CD4-positive, alpha-beta T cell treated with Interferon alpha-2 for 1 hour (primary cell): ENCODE results near the gene HIVEP3.

Experiments used
- DNase-seq, 2 donors: peaks; one replicate each; pipeline ENCODE4 v3.0.0-alpha.2; 2020 to 2022

HIVEP3 gene

DNA sequence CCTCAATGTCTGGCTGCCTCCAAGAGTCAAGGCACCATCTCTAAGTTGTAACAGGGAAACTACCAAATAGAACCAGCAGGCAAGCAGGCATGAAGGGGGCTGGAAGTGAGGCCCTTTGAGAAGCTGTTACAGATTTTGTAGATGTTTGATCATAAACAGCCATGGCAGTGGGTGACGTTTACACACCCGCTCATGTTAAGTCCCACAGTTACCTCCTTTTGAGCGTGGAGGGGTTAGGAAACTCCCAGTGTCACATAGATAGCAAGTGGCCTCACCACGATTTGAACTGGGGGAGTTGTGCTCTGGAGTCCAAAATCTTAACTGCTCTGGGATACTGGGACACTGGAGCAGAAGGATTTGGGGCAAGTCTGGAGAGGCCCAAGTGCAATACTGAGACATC is 192.4 kb downstream of the HIVEP3 start:
- no peak for DNase-seq

DNA sequence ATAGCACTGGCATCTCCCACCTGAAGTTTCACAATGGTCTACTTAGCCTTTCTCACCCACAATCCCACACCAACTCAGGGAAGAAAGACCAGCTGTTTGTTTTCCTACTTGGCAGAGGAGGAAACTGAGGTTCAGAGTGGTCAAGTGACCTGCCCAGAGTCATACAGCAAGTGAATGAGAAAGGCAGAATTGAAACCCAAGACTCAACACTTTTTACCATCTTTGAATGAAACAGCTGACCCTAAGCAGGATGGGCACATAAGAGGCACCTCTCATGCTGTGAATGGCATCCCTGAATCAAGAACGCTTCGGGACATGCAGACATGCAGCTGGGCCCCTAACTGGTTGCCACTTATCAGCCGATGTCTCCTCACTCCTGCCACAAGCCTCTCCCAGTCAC is 193.8 kb downstream of the HIVEP3 start:
- no peak for DNase-seq

DNA sequence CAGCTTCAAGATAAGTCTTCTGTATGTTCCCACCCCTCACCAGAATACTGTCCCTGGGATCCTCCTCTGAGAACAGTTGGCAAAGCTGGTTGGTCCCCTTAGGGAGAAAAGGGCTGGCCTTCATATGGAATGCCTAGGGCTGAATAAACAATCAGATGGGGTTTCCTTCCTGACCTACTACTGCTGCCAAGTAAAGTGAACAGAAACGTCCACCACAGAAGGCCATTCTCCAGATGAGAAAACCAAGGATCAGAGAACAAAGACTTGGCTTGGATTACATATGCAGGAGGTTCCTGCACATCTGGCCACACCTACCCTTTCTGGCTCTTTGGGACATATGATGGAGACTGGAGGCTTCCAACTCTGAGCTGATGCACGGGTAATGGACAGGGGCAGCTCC is 194.5 kb downstream of the HIVEP3 start:
- DNase-seq = no peak

DNA sequence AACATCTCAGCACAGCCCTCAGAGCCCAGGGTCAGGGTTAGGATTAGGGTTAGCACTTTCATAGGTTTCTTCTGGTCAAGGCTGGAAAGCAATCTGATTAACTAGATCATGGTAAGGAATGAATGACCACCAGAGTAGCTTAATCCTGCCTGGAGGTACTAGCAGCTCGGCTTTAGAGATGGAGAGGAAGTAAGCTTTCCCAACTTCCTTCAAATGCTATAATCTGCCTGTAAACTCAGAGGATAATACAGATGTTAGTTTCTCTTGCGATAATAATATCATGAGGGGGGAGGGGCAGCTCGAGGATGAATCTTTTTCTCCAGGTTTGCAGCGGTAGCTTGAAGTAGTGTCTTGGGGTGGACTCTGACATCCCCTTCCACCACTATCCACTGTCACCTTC is 194.9 kb downstream of the HIVEP3 start:
- no peak for DNase-seq

DNA sequence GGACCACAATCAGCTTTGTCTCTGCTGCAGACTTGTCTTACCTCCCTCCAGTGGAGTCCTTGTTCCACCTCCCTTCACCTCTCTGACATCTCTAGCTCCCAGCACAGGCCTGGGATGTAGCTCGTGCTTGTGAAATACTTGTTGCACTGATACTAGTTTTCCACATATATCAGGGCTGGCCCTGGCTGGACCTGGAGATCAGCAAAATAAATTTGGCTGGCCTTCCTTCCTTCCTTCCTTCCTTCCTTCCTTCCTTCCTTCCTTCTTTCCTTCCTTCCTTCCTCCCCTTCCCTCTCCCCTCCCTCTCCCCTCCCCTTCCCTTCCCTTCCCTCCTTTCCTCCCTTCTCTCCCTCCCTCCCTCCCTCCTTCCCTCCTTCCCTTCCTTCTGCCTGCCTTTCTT is 196.5 kb downstream of the HIVEP3 start:
- DNase-seq = no peak

DNA sequence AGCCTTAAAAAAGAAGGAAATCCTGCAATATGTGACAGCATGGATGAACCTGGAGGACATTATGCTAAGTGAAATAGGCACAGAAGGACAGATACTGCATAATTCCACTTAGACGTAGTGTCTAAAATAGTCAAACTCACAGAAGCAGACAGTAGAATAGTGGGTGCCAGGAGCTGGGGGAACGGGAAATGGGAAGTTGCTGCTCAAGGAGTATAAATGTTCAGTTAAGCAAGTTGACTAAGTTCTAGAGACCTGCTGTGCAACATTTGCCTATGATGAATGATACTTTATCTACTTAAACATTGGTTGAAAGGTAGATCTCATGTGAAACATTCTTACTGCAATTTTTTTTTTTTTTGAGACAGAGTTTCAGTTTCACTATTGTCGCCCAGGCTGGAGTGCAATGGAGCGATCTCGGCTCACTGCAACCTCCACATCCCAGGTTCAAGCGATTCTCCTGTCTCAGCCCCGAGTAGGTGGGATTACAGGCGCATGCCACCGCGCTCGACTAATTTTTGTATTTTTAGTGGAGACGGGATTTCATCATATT is 197.8 kb downstream of the HIVEP3 start:
- peak in 1 of 2 donors; percentile 30 for DNase-seq

DNA sequence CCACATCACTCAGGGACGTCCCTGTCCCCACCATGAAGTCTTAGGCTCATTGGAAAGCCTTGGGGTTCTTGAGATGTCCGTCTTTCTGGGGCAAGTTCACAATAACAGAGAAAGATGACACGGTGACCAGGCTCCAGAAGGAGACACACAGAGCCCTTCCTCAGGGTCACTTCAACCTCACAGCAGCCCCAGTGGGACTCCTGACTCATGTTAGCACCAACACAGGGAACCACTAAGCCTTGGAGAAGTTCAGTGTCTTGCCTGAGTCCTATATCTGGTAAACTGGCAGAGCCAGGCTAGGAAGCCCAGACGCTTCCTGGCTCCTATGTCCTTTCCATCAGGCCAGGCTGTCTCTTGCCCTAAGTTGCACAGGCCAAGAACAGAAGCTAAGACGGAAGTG is 199.1 kb downstream of the HIVEP3 start:
- no peak for DNase-seq

DNA sequence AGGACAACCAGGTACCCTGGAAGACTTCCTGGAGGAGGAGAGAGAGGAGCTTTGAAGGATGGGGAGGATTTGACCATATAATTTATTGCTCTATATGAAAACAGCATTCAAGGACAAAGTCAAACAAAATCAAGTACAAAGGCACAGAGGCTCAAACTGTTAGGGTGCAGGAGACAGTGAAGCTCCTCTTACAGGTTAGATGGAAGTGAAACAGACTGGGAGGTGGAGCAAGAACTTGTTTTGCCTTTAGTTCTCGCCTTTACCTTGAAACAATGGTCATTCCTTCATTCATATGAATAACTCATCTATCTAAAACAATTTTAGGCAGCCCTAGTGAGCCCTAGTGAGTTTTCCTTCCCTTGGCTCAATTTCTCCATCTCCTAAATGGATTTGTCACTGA is 199.6 kb downstream of the HIVEP3 start:
- no peak for DNase-seq

DNA sequence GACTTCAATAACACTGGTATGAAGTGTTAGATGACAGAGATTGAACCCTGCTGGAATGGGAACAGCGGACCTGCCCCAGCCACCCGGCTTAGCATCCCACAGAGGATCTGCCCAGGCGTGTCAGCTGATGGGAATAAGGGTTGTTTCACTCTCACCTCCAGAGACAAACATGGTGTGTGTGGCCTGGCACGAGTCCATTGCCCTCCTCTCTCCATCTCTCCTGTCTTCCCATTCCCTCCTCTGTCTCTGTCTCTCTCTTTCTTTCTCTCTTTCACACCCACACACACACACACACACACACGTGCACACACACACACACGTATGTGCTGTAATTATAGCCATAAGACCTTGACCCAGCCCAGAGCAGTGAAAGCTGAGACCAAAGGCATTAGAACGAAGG is 200.2 kb downstream of the HIVEP3 start:
- no peak for DNase-seq

DNA sequence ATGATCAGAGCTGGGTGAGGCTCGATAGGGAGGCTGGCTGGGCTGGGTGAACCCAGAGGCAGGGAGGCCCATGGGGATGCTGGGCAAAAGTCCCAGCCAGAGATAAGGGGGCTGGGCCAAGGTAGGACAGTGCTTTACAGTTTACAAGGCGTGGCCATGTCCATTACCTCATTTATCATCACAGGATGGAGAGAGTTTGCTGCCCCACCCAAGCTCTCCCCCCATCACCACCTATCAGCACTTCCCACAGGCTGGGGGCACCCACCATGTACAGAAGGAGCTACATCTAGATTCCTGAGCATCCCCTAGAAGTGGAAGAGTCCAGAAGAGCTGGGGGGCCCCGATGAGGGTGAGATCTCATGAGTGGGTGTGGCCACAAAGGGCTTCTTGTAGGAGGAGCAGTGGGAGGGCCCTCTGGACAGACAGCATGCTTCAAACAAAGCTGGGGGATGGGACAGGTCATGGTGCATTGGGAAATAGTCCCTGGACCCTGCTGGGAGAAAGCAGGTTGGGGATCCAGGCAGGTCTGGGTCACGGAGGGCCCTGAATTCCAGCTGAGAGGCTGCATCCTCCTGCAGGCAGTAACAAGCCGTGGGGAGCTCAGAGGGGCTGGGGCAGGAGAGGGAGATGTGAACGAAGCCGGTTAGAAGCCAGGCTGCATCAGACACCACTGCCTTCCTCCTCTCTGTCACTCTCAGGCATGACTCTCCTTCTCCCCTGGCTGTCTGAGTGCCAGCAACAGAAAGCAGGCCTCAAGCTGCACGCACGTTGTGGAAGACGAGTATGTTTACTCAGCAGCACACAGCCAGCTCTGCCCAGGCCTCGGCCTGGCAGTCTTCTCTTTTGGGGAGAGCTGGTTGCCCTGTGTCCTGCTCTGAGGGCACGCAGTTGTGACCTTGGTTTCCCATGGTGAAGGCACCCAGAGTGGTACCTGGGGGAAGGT is 202.3 kb downstream of the HIVEP3 start:
- no peak for DNase-seq

DNA sequence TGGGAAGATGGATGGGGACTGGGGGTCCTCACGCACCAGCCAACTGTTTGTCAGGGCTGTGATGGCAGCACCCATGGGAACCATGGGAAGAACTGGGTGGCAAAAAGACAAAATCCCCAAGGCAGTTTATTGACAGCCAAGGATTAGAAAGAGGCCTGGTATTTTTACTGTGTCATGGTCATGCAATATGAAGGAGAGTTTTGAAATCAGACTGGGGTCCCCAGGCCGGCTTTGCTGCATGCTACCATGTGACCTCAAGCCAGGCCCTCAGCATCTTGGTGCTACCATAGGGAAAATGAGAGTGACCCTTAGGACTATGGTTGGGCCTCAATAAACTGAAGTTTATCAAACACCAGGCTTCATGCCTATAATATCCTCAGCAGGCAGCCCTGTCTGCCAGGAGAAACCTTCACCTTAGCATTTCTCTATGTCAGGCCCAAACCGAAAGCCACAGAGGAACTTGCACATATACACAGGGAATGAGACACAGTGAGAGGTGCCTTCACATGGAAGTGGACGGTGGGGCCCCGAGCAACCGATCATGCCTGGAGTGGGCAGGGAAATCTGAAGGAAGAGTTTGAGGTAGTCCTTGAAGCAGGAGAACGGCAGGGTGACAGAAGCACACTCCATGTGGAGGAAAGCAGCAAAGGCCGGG is 203.2 kb downstream of the HIVEP3 start:
- DNase-seq = no peak

DNA sequence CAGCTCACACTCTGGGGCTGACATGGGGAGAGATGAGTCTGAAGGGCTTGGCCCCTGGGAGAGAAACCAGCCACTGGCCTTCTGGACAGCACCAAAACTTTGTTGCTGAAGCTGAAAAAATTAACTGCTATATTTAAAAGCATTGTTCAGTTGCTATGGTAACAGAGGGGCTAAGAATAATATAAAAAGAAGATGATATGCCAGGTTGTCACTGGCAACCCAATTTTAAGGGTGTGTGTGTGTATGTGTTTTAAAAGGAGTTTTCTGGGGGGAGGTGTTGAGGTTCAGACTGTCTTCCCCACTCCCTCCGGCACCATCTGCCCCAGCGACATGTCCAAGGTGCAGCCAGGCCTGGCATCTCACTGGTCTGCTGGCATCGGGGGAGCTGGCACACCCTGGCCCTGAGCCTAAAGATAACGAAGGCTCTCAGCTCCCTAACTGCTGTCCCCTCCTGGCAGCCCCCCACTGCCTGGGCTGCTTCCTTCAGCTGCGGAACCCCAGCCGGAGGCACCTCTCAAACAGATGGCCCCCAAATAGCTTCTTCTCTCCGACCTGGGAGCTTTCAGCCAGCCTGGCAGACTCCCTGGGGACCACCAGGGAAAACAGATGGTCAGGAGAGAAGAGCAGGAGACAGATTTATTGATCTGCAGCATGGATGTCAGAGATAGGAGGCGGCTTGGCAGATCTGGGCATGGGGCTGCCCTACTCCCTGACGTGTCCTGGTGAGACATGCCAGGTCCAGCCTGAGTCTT is 203.9 kb downstream of the HIVEP3 start:
- no peak for DNase-seq

DNA sequence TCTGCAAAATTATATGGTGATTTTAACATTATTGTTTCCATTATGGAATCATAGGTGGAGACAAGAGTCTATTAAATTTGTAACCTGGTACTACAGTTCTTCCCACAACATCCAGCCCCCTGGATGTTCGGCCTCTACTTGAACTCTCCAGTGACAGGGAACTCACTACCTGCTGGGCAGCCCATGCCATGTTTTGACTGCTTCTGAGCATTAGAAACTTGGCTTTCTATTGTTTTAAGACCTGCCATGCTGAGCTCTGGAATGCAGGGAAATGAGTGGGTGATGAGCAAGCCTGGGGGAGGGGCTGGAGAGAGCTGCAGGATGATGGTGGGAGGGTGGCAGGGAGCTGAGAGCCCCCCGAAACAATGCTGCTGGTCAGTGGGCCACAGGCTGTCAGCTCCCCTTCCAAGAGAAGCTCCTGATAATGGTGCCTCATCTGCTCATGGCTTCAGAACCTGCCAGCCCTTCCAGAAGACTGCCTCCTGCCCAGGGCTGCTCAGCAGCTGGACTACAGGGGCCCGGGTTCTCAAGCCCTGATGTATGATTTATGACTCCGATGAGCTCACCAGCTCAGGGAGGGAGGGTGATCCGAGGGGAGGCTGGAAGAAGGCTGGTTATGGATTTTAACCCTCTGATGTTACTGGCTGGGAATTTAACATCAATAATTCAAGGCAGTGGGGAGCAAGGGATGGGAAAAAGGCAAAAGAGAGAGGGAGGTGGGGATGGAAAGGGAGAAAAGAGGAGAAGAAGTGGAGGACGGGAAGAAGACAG is 205.0 kb downstream of the HIVEP3 start:
- no peak for DNase-seq

DNA sequence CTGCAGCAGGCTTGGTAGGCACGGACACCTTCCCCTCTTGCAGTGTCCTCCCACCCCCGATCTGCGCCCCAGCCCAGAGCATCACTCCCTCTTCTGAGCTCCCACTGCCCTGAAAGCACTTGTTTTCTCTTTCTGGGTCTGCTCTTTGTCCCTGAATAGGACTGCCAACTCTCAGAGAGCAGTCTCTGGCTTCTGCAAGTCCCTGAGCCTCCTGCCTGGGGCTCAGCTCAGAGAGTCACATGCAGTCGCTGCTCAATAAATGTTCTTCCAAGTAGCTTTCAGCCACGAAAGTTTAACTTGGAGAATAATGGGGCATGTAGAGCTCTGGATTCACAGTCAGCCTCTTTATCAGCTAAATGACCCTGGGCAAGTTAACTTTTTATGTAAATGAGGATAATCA is 205.6 kb downstream of the HIVEP3 start:
- no peak for DNase-seq

DNA sequence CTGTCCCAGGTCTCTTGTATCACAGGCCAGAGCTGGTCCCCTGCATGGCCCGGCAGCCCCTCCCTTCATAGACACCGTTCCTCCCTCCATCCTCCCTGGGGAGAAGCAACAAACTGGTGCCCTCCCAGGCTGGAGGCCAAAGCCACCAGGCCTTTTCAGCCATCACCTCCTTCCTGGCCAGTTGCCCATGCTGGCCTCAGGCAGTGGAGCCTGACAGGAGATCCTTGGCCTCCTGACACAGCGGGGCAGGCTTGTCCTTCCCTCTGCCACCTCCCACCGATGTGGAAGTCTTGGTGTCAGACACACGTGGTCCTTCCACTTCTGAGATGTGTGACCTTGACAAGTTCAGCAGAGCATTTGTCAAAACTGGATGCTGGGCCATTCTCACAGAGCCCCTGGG is 206.0 kb downstream of the HIVEP3 start:
- DNase-seq = no peak

DNA sequence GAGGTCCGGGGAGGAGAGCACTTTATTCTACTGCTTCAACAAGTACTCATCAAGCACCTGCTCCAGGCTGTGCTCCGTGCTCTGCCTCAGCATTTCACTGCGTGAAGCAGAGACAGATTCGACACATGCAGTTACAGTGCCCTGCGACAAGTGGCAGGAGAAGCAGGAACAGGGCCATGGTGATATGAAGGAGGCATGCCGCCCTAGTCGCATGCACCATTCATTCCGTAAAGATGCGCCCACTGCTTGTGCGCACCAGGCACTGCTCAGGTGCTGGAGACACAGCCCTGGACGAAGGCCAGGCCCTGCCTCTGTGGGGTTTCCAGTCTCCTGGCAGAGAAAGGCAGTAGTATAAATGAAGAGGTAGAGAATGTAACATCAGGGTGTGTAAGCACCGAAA is 206.6 kb downstream of the HIVEP3 start:
- DNase-seq = no peak

DNA sequence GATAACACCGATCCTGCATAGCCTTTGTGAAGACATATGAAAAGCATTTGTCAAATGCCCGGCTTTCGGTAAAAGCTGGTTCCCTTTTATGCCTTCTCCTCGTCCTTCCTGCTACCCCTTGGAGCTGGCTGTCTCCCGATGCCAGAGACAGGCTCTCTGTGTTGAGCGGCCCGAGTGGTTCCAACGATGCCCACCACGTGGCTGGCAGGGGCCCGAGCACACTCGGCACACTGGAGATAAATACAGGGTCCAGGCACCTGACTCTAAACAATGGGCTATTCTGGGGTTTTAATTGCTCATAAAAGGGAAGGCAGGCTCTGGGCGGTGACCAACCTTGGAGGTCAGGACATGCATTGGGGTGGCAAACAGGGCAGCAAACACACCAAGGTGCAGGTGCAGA is 207.1 kb downstream of the HIVEP3 start:
- DNase-seq = no peak

DNA sequence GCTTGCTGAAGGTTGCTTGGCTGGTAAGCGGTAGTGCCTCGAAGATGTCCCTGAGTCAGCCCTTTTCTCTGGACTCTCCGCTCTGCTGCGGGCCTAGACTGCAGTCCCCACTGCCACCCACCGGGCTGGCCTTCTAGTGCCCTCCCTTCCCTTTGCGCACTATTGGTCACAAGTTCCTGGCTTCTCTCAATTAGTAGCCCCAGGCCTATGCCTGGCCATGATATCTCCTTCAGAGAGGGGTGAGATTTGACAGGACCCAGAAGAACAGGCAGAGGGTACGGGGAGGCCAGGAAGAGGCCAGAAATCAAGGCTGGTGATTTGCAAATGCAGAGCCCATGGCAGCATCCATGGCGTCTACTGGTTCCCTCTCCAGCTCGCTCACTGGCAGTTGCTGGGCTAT is 207.7 kb downstream of the HIVEP3 start:
- no peak for DNase-seq

DNA sequence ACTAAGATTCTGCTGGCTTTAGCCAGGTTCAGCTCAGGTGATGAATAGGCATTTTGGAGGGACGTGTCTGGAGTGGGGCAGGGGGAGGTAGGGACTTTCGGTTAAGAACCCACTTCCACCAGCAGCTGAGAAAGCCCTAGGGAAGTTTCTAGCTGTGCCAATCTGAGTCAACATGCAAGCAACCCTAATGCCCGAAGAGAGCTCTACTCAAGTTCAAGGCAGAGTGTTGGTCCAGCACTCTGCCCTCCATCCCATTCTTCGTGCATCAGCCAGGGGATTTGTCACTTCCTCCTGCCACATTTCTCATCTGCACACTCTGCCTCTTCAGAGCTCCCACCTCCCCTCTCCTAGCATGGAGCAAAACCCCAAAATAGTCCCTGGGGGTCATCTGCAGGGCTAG is 208.8 kb downstream of the HIVEP3 start:
- DNase-seq = no peak

DNA sequence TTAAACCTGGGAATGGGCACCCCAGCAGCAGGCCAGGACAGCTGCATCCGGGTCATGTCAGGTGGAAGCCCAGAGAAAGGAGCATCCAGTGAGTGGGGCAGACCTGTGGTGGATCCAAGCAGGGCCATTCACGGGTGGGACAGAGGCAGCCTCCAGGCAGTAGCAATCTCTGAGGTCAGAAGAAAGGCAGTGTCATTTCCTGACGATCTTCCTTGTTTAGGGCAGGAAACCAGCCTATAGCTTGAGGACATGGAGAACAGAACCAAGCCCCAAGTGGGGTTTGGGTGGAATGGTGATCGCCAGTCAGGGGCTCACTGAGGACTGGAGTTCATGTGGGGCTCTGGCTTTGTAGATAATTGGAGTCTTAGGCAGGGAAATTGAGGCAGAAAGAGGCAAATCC is 209.4 kb downstream of the HIVEP3 start:
- DNase-seq = no peak

DNA sequence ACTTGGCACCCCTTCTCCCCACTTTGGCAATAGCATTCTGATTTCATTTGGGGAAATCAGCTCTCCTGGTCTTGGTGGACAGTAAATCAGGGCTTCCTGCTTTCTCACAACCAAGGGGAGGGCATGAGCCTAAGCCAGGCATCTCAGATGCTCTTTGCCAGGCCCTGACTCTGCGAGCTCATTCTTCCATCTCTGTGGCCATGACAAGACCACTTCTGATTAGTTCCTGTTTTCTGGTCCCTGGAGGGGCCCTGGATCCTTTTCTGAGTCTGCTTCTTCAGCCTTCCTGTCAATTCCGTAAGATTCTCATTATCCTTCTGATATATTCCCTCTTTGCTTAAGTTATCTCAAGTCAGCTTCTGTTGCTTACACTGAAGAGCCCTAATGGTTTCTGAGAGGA is 210.4 kb downstream of the HIVEP3 start:
- DNase-seq = no peak

DNA sequence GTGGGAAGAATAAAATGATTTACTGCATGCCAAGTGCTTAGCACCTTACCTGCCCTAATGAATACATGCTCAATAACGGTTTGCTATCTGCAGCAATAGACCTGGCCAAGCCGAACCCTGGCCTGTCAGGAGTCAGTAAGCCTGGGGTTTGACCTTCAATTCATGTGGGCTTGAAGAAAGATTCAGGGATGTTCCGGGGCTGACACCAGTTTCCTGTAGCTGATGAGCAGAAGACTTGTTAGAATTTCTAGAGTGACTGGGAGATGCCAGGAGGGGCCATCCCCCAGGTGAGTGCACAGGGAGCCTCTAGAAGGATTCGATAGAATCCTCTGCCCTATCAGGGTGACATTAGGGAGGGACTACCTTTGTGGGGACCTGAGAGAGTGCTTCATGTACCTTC is 210.9 kb downstream of the HIVEP3 start:
- DNase-seq = no peak

DNA sequence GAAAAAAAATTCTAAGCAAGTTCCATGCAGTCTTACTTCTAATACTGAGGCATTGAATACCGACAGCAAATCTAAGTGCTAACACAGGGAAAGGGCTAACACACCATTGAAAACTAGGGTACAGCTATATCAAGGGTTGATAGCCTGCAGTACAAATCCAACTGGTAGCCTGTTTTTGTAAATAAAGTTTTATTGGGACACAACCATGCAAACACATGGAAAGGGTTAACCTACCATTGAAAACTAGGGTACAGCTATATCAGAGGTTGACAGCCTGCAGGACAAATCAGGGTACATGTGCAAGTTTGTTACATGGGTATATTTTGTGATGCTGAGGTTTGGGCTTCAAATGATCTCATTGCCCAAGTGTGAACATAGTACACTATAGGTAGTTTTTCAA is 212.9 kb downstream of the HIVEP3 start:
- no peak for DNase-seq
